Measurements from ENCODE around the gene SUPT3H. TPM values are rescaled to one million over a fixed set of nuclear protein-coding genes. Genes with fewer than 3 reads are reported as not detected.

Gene SUPT3H
- total and polyA plus RNA-seq, 2 of the 13 experiments (the other 11 are each of a cell fraction or from before 2014, with no cell fraction given): 11.9 to 36.1 TPM

DNA sequence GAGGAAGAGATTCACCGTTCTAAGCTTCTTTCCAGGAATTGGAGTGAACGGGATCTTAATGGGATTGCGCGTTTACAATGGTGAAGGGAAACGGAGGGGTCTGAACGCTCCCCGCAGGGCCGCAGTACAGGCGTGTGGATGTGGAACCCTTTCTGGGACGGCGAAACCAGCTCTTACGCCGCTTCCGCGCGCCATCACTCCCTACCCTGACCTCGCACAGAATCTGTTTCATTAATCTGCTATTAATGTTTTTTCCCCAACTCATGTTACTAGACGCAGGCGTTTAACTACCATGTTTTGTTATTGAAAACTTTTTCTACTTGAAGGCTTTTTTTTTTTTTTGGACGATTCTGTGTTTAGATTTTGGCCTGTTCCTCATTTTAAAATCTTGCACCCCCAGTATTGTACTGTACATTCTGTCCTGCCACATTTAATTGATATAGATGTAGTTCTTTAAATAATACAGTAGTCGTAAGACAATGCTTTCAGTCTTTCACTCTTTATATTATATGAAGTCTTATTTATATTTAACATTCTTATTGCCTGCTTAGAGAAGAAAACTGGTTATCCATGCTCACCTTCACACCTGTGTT is 696 bp upstream of the SUPT3H start (continued):
- TF ChIP-seq, protein P1, sequence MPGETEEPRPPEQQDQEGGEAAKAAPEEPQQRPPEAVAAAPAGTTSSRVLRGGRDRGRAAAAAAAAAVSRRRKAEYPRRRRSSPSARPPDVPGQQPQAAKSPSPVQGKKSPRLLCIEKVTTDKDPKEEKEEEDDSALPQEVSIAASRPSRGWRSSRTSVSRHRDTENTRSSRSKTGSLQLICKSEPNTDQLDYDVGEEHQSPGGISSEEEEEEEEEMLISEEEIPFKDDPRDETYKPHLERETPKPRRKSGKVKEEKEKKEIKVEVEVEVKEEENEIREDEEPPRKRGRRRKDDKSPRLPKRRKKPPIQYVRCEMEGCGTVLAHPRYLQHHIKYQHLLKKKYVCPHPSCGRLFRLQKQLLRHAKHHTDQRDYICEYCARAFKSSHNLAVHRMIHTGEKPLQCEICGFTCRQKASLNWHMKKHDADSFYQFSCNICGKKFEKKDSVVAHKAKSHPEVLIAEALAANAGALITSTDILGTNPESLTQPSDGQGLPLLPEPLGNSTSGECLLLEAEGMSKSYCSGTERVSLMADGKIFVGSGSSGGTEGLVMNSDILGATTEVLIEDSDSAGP (CRISPR knock-in tag; IDR thresholded peaks at IDR 0.05; ENCODE audit: borderline replicate concordance): no peak
- TF ChIP-seq ZNF543 (CRISPR knock-in tag; IDR thresholded peaks at IDR 0.05) (no peak), ZNF235 (CRISPR knock-in tag; IDR thresholded peaks at IDR 0.05; ENCODE audit: borderline replicate concordance) (no peak), ZNF713 (CRISPR knock-in tag; IDR thresholded peaks at IDR 0.05) (no peak), PCBP1 (IDR thresholded peaks at IDR 0.05; ENCODE audit: borderline replicate concordance, low read depth, low read length) (no peak), ZNF24 (IDR thresholded peaks at IDR 0.05) (no peak), ZNF629 (CRISPR knock-in tag; conservative IDR thresholded peaks at IDR 0.05) (no peak), ZNF75D (CRISPR knock-in tag; IDR thresholded peaks at IDR 0.05; ENCODE audit: borderline replicate concordance) (no peak), ZNF121 (CRISPR knock-in tag; IDR thresholded peaks at IDR 0.05) (peak; percentile 1; the same call in 1 of the 2 replicates), MTF2 (CRISPR knock-in tag; IDR thresholded peaks at IDR 0.05; ENCODE audit: borderline replicate concordance) (0 out of 2 replicates have a peak, but pooled peaks have one; percentile 43), ZBTB42 (CRISPR knock-in tag; IDR thresholded peaks at IDR 0.05) (0 out of 2 replicates have a peak, but pooled peaks have one; percentile 10), HOXA9 (CRISPR knock-in tag; IDR thresholded peaks at IDR 0.05; ENCODE audit: borderline replicate concordance) (no peak), HMGA1 (CRISPR knock-in tag; conservative IDR thresholded peaks at IDR 0.05) (no peak), KDM2A (CRISPR knock-in tag; IDR thresholded peaks at IDR 0.05; ENCODE audit: borderline replicate concordance, low read depth) (no peak), JARID2 (CRISPR knock-in tag; IDR thresholded peaks at IDR 0.05; ENCODE audit: insufficient replicate concordance) (no peak), ZNF883 (CRISPR knock-in tag; IDR thresholded peaks at IDR 0.05; ENCODE audit: not compliant biosample characterization) (no peak), ZFP36 (IDR thresholded peaks at IDR 0.05; ENCODE audit: borderline replicate concordance, low read depth, low read length, partially characterized antibody) (no peak), SSRP1 (CRISPR knock-in tag; IDR thresholded peaks at IDR 0.05) (no peak)
- TF ChIP-seq, protein P2, sequence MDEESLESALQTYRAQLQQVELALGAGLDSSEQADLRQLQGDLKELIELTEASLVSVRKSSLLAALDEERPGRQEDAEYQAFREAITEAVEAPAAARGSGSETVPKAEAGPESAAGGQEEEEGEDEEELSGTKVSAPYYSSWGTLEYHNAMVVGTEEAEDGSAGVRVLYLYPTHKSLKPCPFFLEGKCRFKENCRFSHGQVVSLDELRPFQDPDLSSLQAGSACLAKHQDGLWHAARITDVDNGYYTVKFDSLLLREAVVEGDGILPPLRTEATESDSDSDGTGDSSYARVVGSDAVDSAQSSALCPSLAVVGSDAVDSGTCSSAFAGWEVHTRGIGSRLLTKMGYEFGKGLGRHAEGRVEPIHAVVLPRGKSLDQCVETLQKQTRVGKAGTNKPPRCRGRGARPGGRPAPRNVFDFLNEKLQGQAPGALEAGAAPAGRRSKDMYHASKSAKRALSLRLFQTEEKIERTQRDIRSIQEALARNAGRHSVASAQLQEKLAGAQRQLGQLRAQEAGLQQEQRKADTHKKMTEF (CRISPR knock-in tag; IDR thresholded peaks at IDR 0.05): peak; percentile 13; the same call in 1 of the 2 replicates
- TF ChIP-seq, protein P3, sequence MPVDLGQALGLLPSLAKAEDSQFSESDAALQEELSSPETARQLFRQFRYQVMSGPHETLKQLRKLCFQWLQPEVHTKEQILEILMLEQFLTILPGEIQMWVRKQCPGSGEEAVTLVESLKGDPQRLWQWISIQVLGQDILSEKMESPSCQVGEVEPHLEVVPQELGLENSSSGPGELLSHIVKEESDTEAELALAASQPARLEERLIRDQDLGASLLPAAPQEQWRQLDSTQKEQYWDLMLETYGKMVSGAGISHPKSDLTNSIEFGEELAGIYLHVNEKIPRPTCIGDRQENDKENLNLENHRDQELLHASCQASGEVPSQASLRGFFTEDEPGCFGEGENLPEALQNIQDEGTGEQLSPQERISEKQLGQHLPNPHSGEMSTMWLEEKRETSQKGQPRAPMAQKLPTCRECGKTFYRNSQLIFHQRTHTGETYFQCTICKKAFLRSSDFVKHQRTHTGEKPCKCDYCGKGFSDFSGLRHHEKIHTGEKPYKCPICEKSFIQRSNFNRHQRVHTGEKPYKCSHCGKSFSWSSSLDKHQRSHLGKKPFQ (CRISPR knock-in tag; IDR thresholded peaks at IDR 0.05; ENCODE audit: insufficient replicate concordance): no peak
- TF ChIP-seq, protein P4, sequence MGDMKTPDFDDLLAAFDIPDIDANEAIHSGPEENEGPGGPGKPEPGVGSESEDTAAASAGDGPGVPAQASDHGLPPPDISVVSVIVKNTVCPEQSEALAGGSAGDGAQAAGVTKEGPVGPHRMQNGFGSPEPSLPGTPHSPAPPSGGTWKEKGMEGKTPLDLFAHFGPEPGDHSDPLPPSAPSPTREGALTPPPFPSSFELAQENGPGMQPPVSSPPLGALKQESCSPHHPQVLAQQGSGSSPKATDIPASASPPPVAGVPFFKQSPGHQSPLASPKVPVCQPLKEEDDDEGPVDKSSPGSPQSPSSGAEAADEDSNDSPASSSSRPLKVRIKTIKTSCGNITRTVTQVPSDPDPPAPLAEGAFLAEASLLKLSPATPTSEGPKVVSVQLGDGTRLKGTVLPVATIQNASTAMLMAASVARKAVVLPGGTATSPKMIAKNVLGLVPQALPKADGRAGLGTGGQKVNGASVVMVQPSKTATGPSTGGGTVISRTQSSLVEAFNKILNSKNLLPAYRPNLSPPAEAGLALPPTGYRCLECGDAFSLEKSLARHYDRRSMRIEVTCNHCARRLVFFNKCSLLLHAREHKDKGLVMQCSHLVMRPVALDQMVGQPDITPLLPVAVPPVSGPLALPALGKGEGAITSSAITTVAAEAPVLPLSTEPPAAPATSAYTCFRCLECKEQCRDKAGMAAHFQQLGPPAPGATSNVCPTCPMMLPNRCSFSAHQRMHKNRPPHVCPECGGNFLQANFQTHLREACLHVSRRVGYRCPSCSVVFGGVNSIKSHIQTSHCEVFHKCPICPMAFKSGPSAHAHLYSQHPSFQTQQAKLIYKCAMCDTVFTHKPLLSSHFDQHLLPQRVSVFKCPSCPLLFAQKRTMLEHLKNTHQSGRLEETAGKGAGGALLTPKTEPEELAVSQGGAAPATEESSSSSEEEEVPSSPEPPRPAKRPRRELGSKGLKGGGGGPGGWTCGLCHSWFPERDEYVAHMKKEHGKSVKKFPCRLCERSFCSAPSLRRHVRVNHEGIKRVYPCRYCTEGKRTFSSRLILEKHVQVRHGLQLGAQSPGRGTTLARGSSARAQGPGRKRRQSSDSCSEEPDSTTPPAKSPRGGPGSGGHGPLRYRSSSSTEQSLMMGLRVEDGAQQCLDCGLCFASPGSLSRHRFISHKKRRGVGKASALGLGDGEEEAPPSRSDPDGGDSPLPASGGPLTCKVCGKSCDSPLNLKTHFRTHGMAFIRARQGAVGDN (CRISPR knock-in tag; IDR thresholded peaks at IDR 0.05): no peak; the same call in 1 of the 2 replicates

Measured in HepG2 (cell line).